Osteoblast (primary cell): ENCODE data around the gene NKAIN1. TPM values are rescaled to one million over a fixed set of nuclear protein-coding genes. Genes with fewer than 3 reads are reported as not detected.

Experiments
- DNase-seq: peaks from one replicate; pipeline ENCODE4 v3.0.0; 2011; ENCODE audit warnings: low spot score, mixed read lengths; ENCODE audit not compliant: insufficient read length; ENCODE audit errors: missing footprints
- H2AFZ ChIP-seq: 2 replicates; pipeline ENCODE4 v1.6.0; 2011; ENCODE audit warnings: mild to moderate bottlenecking, low read length
- H3K27ac ChIP-seq: 2 replicates; pipeline ENCODE4 v1.5.1; 2011; ENCODE audit warnings: mild to moderate bottlenecking, low read depth, low read length, moderate library complexity
- H3K27me3 ChIP-seq: 2 replicates; pipeline ENCODE4 v1.6.0; 2012; ENCODE audit warnings: mild to moderate bottlenecking, control low read depth, inconsistent platforms, low read length, moderate library complexity; ENCODE audit not compliant: insufficient read depth
- H3K36me3 ChIP-seq: 2 replicates; pipeline ENCODE4 v1.5.1; 2011; ENCODE audit warnings: mild to moderate bottlenecking, low read length, control low read depth, moderate library complexity; ENCODE audit not compliant: insufficient read depth
- H3K4me1 ChIP-seq: 2 replicates; pipeline ENCODE4 v1.5.1; 2011; ENCODE audit warnings: mild to moderate bottlenecking, low read length, control low read depth, moderate library complexity; ENCODE audit not compliant: insufficient read depth
- H3K4me2 ChIP-seq: 2 replicates; pipeline ENCODE4 v1.6.0; 2011; ENCODE audit warnings: mild to moderate bottlenecking, low read length; ENCODE audit not compliant: insufficient read depth
- H3K4me3 ChIP-seq: fragments of 200-600 bp; sonication (generic); 3 replicates; pipeline ENCODE4 v1.5.1; 2012; ENCODE audit warnings: mild to moderate bottlenecking, low read length, inconsistent platforms; ENCODE audit not compliant: insufficient read depth
- H3K79me2 ChIP-seq: 2 replicates; pipeline ENCODE4 v1.6.0; 2012; ENCODE audit warnings: mild to moderate bottlenecking, low read length, control low read depth, inconsistent platforms; ENCODE audit not compliant: insufficient read depth
- H3K9me3 ChIP-seq: 2 replicates; pipeline ENCODE4 v1.5.1; 2011; ENCODE audit warnings: low read depth, low read length, control low read depth
- H4K20me1 ChIP-seq: 2 replicates; pipeline ENCODE4 v1.6.0; 2012; ENCODE audit warnings: mild to moderate bottlenecking, low read length, control low read depth; ENCODE audit not compliant: insufficient read depth
- total RNA-seq: library from RNA; depleted of rRNA; stranded (reverse); fragments of >200 nt; gene quantifications from 2 replicates; pipeline ENCODE4 v1.2.3, GENCODE V29; 2012
- TF ChIP-seq, protein P1 (sequence below): IDR thresholded peaks from 2 replicates; pipeline ENCODE4 v1.5.1; 2011; ENCODE audit warnings: mild to moderate bottlenecking, low read depth, low read length, moderate library complexity; ENCODE audit errors: extremely low read depth

Gene NKAIN1
- total RNA-seq, 1 donor = not detected

DNA sequence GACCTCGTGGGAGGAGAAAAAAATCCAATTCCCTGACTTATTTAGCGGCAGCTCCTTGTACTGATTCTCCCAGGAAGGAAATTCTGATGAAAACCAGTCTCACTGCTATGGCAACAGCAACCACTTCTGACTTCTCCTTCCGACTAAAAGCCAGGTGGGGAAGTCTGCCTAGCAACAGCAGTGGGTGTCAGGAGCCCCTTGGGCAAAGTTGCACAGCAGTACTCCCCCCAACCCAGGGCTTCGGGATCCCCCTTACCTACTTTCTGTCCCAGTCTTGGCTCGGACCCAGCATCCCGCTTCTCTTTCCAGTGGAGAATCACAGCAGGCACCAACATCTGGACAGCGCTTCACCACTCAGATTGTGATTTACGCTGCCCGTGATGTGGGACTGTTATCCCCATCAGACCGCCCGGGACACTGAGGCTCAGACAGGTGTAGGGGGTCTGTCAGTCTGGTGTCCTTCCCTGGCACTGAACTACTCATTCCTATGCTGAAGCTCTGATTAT lies 24.6 kb downstream of the NKAIN1 start:
- H3K79me2 ChIP-seq = no peaks in the 10 kb centered on the region
- no peaks in the 10 kb centered on the region for H3K36me3 ChIP-seq
- no peak for DNase-seq
- peaks cover 9% of the 10 kb centered on the region for H3K27me3 ChIP-seq
- no peaks in the 10 kb centered on the region for H3K4me1 ChIP-seq
- TF ChIP-seq, protein P1, sequence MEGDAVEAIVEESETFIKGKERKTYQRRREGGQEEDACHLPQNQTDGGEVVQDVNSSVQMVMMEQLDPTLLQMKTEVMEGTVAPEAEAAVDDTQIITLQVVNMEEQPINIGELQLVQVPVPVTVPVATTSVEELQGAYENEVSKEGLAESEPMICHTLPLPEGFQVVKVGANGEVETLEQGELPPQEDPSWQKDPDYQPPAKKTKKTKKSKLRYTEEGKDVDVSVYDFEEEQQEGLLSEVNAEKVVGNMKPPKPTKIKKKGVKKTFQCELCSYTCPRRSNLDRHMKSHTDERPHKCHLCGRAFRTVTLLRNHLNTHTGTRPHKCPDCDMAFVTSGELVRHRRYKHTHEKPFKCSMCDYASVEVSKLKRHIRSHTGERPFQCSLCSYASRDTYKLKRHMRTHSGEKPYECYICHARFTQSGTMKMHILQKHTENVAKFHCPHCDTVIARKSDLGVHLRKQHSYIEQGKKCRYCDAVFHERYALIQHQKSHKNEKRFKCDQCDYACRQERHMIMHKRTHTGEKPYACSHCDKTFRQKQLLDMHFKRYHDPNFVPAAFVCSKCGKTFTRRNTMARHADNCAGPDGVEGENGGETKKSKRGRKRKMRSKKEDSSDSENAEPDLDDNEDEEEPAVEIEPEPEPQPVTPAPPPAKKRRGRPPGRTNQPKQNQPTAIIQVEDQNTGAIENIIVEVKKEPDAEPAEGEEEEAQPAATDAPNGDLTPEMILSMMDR = no peak
- no peak overlapping the region for H3K4me3 ChIP-seq
- H3K4me2 ChIP-seq = no peak overlapping the region
- H3K9me3 ChIP-seq = peaks cover 2% of the 10 kb centered on the region
- no peak overlapping the region for H2AFZ ChIP-seq
- no peaks in the 10 kb centered on the region for H4K20me1 ChIP-seq
- H3K27ac ChIP-seq = no peak overlapping the region

DNA sequence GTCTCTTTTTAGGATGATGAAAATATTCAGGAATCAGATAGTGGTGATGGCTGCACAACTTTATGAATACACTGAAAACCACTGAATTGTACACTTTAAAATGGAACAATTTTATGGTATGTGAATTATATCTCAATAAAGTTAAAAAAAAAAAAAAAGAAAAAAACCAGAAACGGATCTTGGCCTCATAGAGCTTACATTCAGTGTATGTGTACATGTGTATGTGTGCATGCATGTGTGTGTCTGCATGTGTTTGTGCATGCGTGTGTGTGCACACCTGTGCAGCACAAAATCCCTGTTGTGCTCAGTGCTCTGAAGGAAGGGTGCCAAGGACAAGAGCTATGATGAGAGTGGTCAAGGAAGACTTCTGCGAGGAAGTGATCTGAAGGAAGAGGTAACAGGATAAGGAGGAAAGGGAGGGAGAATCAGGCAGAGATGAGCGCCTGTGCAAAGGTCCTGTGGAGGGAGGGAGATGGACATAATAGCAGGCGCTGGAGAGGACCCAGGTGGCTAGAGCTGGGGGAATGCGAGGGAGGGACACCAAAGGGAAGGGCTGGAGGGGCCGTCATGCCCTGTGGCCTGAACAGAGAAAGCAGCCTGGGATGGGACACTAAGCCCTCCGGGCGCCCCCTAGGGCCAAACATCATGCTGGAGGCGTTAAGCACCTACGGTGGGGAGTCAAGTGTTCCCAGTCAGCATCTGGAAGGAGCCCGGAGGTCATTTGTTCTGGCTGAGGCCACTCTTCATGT lies 25.2 kb downstream of the NKAIN1 start:
- no peak overlapping the region for H3K4me2 ChIP-seq
- H3K27me3 ChIP-seq = peaks cover 9% of the 10 kb centered on the region

DNA sequence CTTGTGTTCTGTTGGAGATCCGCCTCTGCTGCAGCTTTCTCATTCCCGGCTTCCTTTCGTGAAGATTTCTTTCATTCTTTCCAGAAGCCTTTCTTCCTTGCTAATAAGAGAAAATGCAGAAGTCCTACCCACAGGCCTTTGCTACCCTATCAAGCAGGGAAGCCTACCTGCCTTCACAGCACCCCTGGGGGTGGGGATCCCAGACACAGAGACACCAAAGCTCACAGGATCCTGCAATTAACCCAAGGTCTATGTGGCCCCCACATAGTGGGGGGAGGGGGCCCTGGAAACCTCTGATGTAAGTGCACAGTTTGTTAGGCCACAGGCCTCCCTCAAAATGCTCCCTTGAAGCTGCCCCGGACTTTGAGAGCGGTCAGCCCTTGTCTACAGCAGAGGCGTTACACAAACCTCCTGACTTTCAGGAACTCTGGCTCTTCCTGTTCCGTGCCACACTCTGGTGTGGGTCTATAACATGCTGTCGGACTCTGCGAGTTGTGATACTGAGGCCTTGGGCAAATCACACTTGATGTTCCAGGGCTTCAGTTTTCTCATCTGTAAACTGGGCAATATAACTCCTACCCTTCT lies 31.2 kb downstream of the NKAIN1 start:
- Histone ChIP-seq H3K4me2 (no peak overlapping the region), H3K4me3 (no peak overlapping the region), H3K4me1 (no peaks in the 10 kb centered on the region), H3K9me3 (peaks cover 2% of the 10 kb centered on the region), H4K20me1 (no peaks in the 10 kb centered on the region), H2AFZ (no peak overlapping the region), H3K79me2 (no peaks in the 10 kb centered on the region), H3K27me3 (no peaks in the 10 kb centered on the region), H3K36me3 (no peaks in the 10 kb centered on the region), H3K27ac (no peak overlapping the region)
- peak; percentile 14 for DNase-seq
- TF ChIP-seq, protein P1 = no peak

More for the DNA sequence above, 25.2 kb downstream of the NKAIN1 start:
- Histone ChIP-seq H3K4me3 (no peak overlapping the region), H3K9me3 (peaks cover 2% of the 10 kb centered on the region), H3K4me1 (no peaks in the 10 kb centered on the region), H4K20me1 (no peaks in the 10 kb centered on the region), H3K36me3 (no peaks in the 10 kb centered on the region), H3K27ac (no peak overlapping the region), H2AFZ (no peak overlapping the region), H3K79me2 (no peaks in the 10 kb centered on the region)
- no peak for DNase-seq
- TF ChIP-seq, protein P1 = peak; percentile 9

DNA sequence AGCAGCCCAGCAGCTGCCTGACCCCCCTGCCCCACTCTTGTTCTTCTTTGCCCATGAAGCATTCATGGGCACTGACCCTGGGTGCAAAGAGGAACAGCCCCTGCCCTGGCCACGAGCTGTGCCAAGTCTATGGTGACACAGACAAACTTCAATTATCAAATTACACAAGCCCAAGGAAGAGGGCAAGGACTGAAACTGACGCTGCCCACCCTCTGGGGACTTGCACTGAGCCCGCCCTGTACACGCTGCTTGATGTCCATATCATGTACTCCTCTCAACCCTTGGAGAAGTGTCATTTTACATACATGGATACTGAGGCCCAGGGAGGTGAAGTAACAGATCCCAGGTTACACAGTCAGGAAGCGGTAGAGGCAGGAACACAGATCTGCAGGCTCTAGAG lies 32.1 kb downstream of the NKAIN1 start:
- H4K20me1 ChIP-seq = no peaks in the 10 kb centered on the region
- H3K27ac ChIP-seq = no peak overlapping the region
- peaks cover 2% of the 10 kb centered on the region for H3K9me3 ChIP-seq
- no peak overlapping the region for H3K4me2 ChIP-seq
- DNase-seq = no peak
- no peaks in the 10 kb centered on the region for H3K4me1 ChIP-seq
- no peaks in the 10 kb centered on the region for H3K79me2 ChIP-seq
- H3K36me3 ChIP-seq = no peaks in the 10 kb centered on the region
- H3K27me3 ChIP-seq = no peaks in the 10 kb centered on the region
- TF ChIP-seq, protein P1 = no peak
- H3K4me3 ChIP-seq = no peak overlapping the region
- no peak overlapping the region for H2AFZ ChIP-seq
